HL-60 (cell line): ENCODE measurements around the gene NFIC.

Source experiments
- SPI1 ChIP-seq: IDR thresholded peaks from 2 replicates; pipeline ENCODE4 v1.6.1; 2012; ENCODE audit warnings: low read depth, mild to moderate bottlenecking, borderline replicate concordance
- TF ChIP-seq, protein P1 (sequence below): IDR thresholded peaks from one replicate; pipeline ENCODE4 v1.5.1; 2011; ENCODE audit warnings: low read length, control low read depth, inconsistent platforms; ENCODE audit not compliant: insufficient read depth

- TF ChIP-seq SPI1 = no peak
- TF ChIP-seq, protein P1, sequence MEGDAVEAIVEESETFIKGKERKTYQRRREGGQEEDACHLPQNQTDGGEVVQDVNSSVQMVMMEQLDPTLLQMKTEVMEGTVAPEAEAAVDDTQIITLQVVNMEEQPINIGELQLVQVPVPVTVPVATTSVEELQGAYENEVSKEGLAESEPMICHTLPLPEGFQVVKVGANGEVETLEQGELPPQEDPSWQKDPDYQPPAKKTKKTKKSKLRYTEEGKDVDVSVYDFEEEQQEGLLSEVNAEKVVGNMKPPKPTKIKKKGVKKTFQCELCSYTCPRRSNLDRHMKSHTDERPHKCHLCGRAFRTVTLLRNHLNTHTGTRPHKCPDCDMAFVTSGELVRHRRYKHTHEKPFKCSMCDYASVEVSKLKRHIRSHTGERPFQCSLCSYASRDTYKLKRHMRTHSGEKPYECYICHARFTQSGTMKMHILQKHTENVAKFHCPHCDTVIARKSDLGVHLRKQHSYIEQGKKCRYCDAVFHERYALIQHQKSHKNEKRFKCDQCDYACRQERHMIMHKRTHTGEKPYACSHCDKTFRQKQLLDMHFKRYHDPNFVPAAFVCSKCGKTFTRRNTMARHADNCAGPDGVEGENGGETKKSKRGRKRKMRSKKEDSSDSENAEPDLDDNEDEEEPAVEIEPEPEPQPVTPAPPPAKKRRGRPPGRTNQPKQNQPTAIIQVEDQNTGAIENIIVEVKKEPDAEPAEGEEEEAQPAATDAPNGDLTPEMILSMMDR = no peak
These were observed 96.8 kb downstream of the NFIC start for GRCh38 chr19:3462991-3463713.
